Kidney (tissue), 14 donors: ENCODE results near the gene LGALS14. TPM values are rescaled to one million over a fixed set of nuclear protein-coding genes. Genes with fewer than 3 reads are reported as not detected.

ENCODE experiments used
- DNase-seq, 5 donors: peaks; one replicate each; pipeline ENCODE4 v3.0.0-alpha.2; 2013 to 2020
- FAIRE-seq: peaks from 2 replicates; lab custom pipeline; 2012; peaks lifted over from hg19 to GRCh38; lab: Jason Lieb, UNC
- H3K27ac ChIP-seq, 2 donors: one replicate each; pipeline ENCODE4 v1.7.0; 2013; ENCODE audit warnings: low read depth in 2 of 2, low read length in 2 of 2, inconsistent platforms in 1 of 2
- H3K27me3 ChIP-seq: one replicate; pipeline ENCODE4 v1.7.1; 2013; ENCODE audit warnings: low read length, inconsistent platforms; ENCODE audit not compliant: control insufficient read depth, insufficient read depth
- H3K36me3 ChIP-seq, 3 donors: one replicate each; pipeline versions ENCODE4 v1.7.0 to v1.7.1; 2013; ENCODE audit warnings: low read length in 3 of 3, control low read depth in 1 of 3, inconsistent platforms in 1 of 3; ENCODE audit not compliant: insufficient read depth in 3 of 3, control insufficient read depth in 2 of 3
- H3K4me1 ChIP-seq, 3 donors: one replicate each; pipeline versions ENCODE4 v1.7.0 to v1.7.1; 2013; ENCODE audit warnings: low read length in 3 of 3, inconsistent platforms in 1 of 3, low read depth in 1 of 3; ENCODE audit not compliant: control insufficient read depth in 2 of 3, insufficient read depth in 2 of 3
- H3K4me3 ChIP-seq, 3 donors: one replicate each; pipeline versions ENCODE4 v1.7.0 to v1.8.1; 2013; ENCODE audit warnings: low read length in 3 of 3, control low read depth in 1 of 3, inconsistent platforms in 1 of 3
- H3K9ac ChIP-seq, 3 donors: one replicate each; pipeline versions ENCODE4 v1.7.0 to v1.7.1; 2013; ENCODE audit warnings: low read length in 3 of 3, control low read depth in 1 of 3, inconsistent platforms in 1 of 3
- H3K9me3 ChIP-seq, 3 donors: one replicate each; pipeline versions ENCODE4 v1.7.0 to v1.7.1; 2013; ENCODE audit warnings: low read length in 3 of 3, control low read depth in 1 of 3, inconsistent platforms in 1 of 3; ENCODE audit not compliant: control insufficient read depth in 2 of 3, insufficient read depth in 1 of 3
- CTCF ChIP-seq: IDR thresholded peaks from 3 replicates; pipeline ENCODE4 v1.5.1; 2012; ENCODE audit warnings: mild to moderate bottlenecking, moderate library complexity, borderline replicate concordance; ENCODE audit not compliant: insufficient read depth; ENCODE audit errors: extremely low read depth
- intact Hi-C: fragments of 100-400 bp; cut with DNase I; formaldehyde crosslinking; loops from one replicate; pipeline ENCODE4 v1.11.1; 2022
- polyA plus RNA-seq: library from polyadenylated mRNA; stranded (reverse); fragments of 350-450 nt; fragmentation: Illumina TruSeq; extraction: RNeasy Lipid Tissue Mini Kit (QIAGEN cat#74804); gene quantifications from one replicate; pipeline ENCODE4 v1.2.3, GENCODE V29; 2014; ENCODE audit warnings: low read depth, low replicate concordance; ENCODE audit not compliant: insufficient read depth
- total RNA-seq: library from RNA; stranded (reverse); fragmentation: NEBNext Ultra II Directional; extraction: Animal tissue kit (Norgen Biotek cat#: 25700); gene quantifications from one replicate; pipeline ENCODE4 v1.2.1, GENCODE V29; 2021
- donor health status: control.
- donor health status: control.
- donor health status: control.
- donor health status: control.
- donor health status: control.
- donor health status: DM: yes; HTN: yes; CAD: no.
- donor health status: Normal renal cell carcinoma (clear cell type).

LGALS14 gene
- total and polyA plus RNA-seq, 2 donors from 2014 or later = not detected

DNA sequence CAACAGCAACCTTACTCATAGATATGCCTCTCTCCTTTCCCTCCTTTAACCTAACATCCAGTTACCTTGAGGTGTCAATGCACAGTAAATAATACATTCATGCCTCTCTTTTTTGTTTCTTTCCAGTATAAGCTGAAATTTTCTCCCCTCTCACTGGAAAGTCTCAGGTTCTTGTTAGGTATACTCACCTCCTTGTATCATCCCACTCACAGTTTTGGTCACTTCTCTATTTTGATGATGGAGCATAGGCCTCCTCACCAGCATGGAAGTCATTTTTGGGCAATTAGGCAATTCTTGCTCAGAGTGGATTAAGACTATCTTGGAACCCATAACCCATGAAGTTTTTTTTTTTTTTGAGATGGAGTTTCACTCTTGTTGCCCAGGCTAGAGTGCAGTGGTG, 5.7 kb upstream of the LGALS14 start:
- no peak for TF ChIP-seq CTCF
- Histone ChIP-seq H3K9ac (no peak overlapping the region), H3K9me3 (no peaks in the 10 kb centered on the region), H3K27ac (no peak overlapping the region), H3K4me3 (no peak overlapping the region), H3K4me1 (no peaks in the 10 kb centered on the region), H3K27me3 (no peaks in the 10 kb centered on the region), H3K36me3 (no peaks in the 10 kb centered on the region)
- intact Hi-C loops = no loop called here
- FAIRE-seq (no peak), DNase-seq (no peak)

DNA sequence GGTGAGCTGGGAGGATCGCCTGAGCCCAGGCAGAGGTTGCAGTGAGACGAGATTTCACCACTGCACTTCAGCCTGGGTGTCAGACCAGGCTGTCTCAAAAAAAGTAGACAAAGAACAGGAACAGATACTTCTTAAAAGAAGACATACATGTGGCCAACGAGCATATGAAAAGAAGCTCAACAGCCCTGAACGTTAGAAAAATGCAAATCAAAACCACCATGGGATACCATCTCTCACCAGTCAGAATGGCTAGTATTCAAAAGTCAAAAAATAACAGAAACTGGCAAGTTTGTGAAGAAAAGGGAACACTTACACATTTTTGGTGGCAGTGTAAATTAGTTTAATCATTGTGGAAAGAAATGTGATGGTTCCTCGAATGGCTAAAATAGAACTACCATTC, 3.0 kb upstream of the LGALS14 start:
- DNase-seq = no peak
- Histone ChIP-seq H3K27ac (no peak overlapping the region), H3K36me3 (no peaks in the 10 kb centered on the region), H3K27me3 (no peaks in the 10 kb centered on the region), H3K4me1 (no peaks in the 10 kb centered on the region), H3K9ac (no peak overlapping the region), H3K4me3 (no peak overlapping the region), H3K9me3 (no peaks in the 10 kb centered on the region)
- no peak for TF ChIP-seq CTCF
- no peak for FAIRE-seq
- intact Hi-C loops = no loop called here

DNA sequence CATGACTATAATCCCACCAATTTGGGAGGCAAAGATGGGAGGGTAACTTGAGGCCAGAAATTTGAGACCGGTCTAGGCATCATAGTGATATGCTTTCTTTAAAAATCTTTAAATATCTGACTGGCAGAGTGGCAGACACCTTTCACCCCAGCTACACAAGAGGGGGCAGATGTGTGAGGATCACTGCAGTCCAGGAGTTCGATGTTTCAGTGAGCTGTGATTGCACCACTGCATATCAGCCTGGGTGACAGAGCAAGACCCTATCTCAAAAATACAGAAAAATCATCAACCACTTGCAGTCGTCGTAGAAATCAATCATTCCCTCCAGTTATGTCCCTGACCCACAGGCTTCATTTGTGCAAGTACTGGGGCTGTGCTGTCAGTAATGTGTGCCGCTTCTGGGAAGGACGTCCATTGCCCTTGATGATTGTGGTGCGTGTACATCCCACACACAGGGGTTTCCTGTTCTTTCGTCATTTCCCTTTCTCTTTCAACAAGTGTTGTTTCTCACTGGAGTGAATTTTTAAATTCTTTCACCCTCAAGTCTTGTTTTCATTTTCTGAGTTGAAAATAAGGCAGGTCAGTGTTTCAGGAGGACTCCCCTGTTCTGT, 1.4 kb downstream of the LGALS14 start:
- FAIRE-seq = no peak
- Histone ChIP-seq H3K4me1 (no peaks in the 10 kb centered on the region), H3K36me3 (no peaks in the 10 kb centered on the region), H3K9ac (no peak overlapping the region), H3K4me3 (no peak overlapping the region), H3K27ac (no peak overlapping the region), H3K9me3 (no peaks in the 10 kb centered on the region), H3K27me3 (no peaks in the 10 kb centered on the region)
- TF ChIP-seq CTCF = no peak
- intact Hi-C loops = no loop called here
- no peak for DNase-seq

- Histone ChIP-seq H3K9ac (no peak overlapping the region), H3K27ac (no peak overlapping the region), H3K4me3 (no peak overlapping the region), H3K9me3 (no peaks in the 10 kb centered on the region), H3K4me1 (no peaks in the 10 kb centered on the region), H3K27me3 (no peaks in the 10 kb centered on the region), H3K36me3 (no peaks in the 10 kb centered on the region)
- FAIRE-seq (no peak), DNase-seq (no peak)
- TF ChIP-seq CTCF = no peak
- intact Hi-C loops = no loop called here
Observed at GRCh38 chr19:39708594-39708993, 4.3 kb downstream of the LGALS14 start.
